PC-9 (cell line): ENCODE data around the gene ADAMTS4.

Source experiments
- CTCF ChIP-seq: fragments of 200-600 bp; sonication (generic); conservative IDR thresholded peaks from 2 replicates; pipeline ENCODE4 v1.6.1; 2017; ENCODE audit warnings: mixed run types, antibody characterized with exemption, mild to moderate bottlenecking, moderate library complexity
- EZH2 ChIP-seq: fragments of 200-600 bp; sonication (generic); IDR thresholded peaks from 2 replicates; pipeline ENCODE4 v1.8.0; 2017; ENCODE audit warnings: antibody characterized with exemption, low read depth

- TF ChIP-seq CTCF (no peak), EZH2 (no peak)
Observed at GRCh38 chr1:161197560-161198193, 1.2 kb downstream of the ADAMTS4 start.
